GM12892 (cell line): ENCODE measurements around the gene TTLL13.
"Not testable (repeated sequence)": the region's sequence is repeated elsewhere in the genome, so short reads cannot be mapped to it uniquely, and the experiment has no call there.

Experiments
- DNase-seq: peaks from one replicate; pipeline ENCODE4 v3.0.0; 2011; ENCODE audit not compliant: insufficient read length
- FAIRE-seq: peaks from 2 replicates; lab custom pipeline; 2011; peaks lifted over from hg19 to GRCh38; lab: Jason Lieb, UNC
- POLR2A ChIP-seq: IDR thresholded peaks from 2 replicates; pipeline ENCODE4 v1.6.1; 2011; ENCODE audit warnings: low read depth, low read length, control low read depth
- POLR2AphosphoS5 ChIP-seq: IDR thresholded peaks from 2 replicates; pipeline ENCODE4 v1.6.1; 2011; ENCODE audit warnings: low read depth, low read length, control low read depth
- TAF1 ChIP-seq: IDR thresholded peaks from 2 replicates; pipeline ENCODE4 v1.6.1; 2011; ENCODE audit warnings: low read depth, mild to moderate bottlenecking, control low read depth, low read length, borderline replicate concordance

The TTLL13 gene

GRCh38 chr15:90286678-90287077, 37.3 kb downstream of the TTLL13 start:
- no peak for TF ChIP-seq TAF1
- no peak for TF ChIP-seq POLR2A
- no peak for TF ChIP-seq POLR2AphosphoS5
- FAIRE-seq (no peak), DNase-seq (no peak)

- TF ChIP-seq POLR2A (no peak), TAF1 (no peak), POLR2AphosphoS5 (no peak)
- FAIRE-seq: no peak
- no peak for DNase-seq
These were observed 37.7 kb downstream of the TTLL13 start for GRCh38 chr15:90287101-90287500.

- no peak for DNase-seq
- TF ChIP-seq TAF1 (no peak), POLR2AphosphoS5 (no peak), POLR2A (no peak)
- no peak for FAIRE-seq
These were observed 38.6 kb downstream of the TTLL13 start for GRCh38 chr15:90287946-90288345.

- FAIRE-seq (peak; percentile 72), DNase-seq (peak; percentile 31)
- TF ChIP-seq POLR2A: no peak
- no peak for TF ChIP-seq TAF1
- TF ChIP-seq POLR2AphosphoS5: no peak
These were observed 42.5 kb downstream of the TTLL13 start for GRCh38 chr15:90291679-90292356.

- FAIRE-seq: not testable (repeated sequence)
- peak; percentile 38 for DNase-seq
These were observed 43.9 kb downstream of the TTLL13 start for GRCh38 chr15:90293040-90293810.

GRCh38 chr15:90294159-90294558, 44.8 kb downstream of the TTLL13 start:
- DNase-seq (no peak), FAIRE-seq (no peak)
- TF ChIP-seq POLR2AphosphoS5: no peak
- TF ChIP-seq TAF1: no peak
- TF ChIP-seq POLR2A: no peak

- DNase-seq: no peak
- no peak for FAIRE-seq
- TF ChIP-seq POLR2A: no peak
- no peak for TF ChIP-seq POLR2AphosphoS5
- TF ChIP-seq TAF1: no peak
These were observed 45.4 kb downstream of the TTLL13 start for GRCh38 chr15:90294601-90295269.

GRCh38 chr15:90295270-90295648, 45.9 kb downstream of the TTLL13 start:
- FAIRE-seq (no peak), DNase-seq (no peak)
- no peak for TF ChIP-seq POLR2AphosphoS5
- TF ChIP-seq POLR2A: no peak
- TF ChIP-seq TAF1: no peak

- not testable (repeated sequence) for DNase-seq, FAIRE-seq
These were observed 47.0 kb downstream of the TTLL13 start for GRCh38 chr15:90296316-90296884.

- TF ChIP-seq TAF1 (no peak), POLR2A (no peak), POLR2AphosphoS5 (no peak)
- FAIRE-seq: no peak
- DNase-seq: no peak
These were observed 47.7 kb downstream of the TTLL13 start for GRCh38 chr15:90297021-90297420.

- DNase-seq (no peak), FAIRE-seq (no peak)
These were observed 51.2 kb downstream of the TTLL13 start for GRCh38 chr15:90300541-90300940.

GRCh38 chr15:90300988-90301706, 51.8 kb downstream of the TTLL13 start:
- FAIRE-seq (peak; percentile 74), DNase-seq (no peak)
- TF ChIP-seq POLR2AphosphoS5: no peak
- TF ChIP-seq POLR2A: no peak
- no peak for TF ChIP-seq TAF1

More at GRCh38 chr15:90300541-90300940, 51.2 kb downstream of the TTLL13 start:
- TF ChIP-seq POLR2A (no peak), TAF1 (no peak), POLR2AphosphoS5 (no peak)
